ENCODE measurements around the gene C1orf21.

- TF ChIP-seq CTCF (IDR thresholded peaks at IDR 0.05; ENCODE audit: extremely low read depth in 1 of 2, insufficient read depth in 1 of 2, low read depth in 1 of 2, low read length in 2 of 2) (no peak), MYC (IDR thresholded peaks at IDR 0.05; ENCODE audit: low read depth, low read length) (no peak), GATA2 (IDR thresholded peaks at IDR 0.05; ENCODE audit: insufficient read depth, insufficient read length, low read depth, low read length) (no peak), POLR2A (IDR thresholded peaks at IDR 0.05; ENCODE audit: low read depth, low read length) (no peak), POLR2AphosphoS5 (IDR thresholded peaks at IDR 0.05; ENCODE audit: insufficient read depth, low read depth, low read length) (no peak), EZH2 (IDR thresholded peaks at IDR 0.05; ENCODE audit: borderline replicate concordance, low read depth, low read length, severe bottlenecking) (no peak), MAX (IDR thresholded peaks at IDR 0.05; ENCODE audit: insufficient read depth, insufficient read length) (no peak), JUN (IDR thresholded peaks at IDR 0.05; ENCODE audit: borderline replicate concordance, insufficient read depth, insufficient read length, low read depth) (no peak)
Observed at GRCh38 chr1:184624626-184625025, 237.8 kb downstream of the C1orf21 start.
